GM23338 (cell line): Measurements from ENCODE around the gene TUBD1.
"Not testable (repeated sequence)": the region's sequence is repeated elsewhere in the genome, so short reads cannot be mapped to it uniquely, and the experiment has no call there.

Experiments used
- CREB1 ChIP-seq: fragments of 250-450 bp; sonication (Bioruptor Pico); IDR thresholded peaks from 2 replicates; pipeline ENCODE4 v1.5.0; 2020; ENCODE audit warnings: low read depth, mild to moderate bottlenecking, moderate library complexity
- EZH2 ChIP-seq: fragments of 200-600 bp; sonication (generic); IDR thresholded peaks from one replicate; pipeline ENCODE4 v1.8.0; 2017; ENCODE audit warnings: antibody characterized with exemption, mild to moderate bottlenecking, low read depth; ENCODE audit not compliant: unreplicated experiment
- EZH2phosphoT487 ChIP-seq: fragments of 200-600 bp; sonication (generic); IDR thresholded peaks from one replicate; pipeline ENCODE4 v1.8.1; 2018; ENCODE audit warnings: antibody characterized with exemption; ENCODE audit not compliant: unreplicated experiment
- JUNB ChIP-seq: IDR thresholded peaks from one replicate; pipeline ENCODE4 v1.6.1; 2016; ENCODE audit warnings: antibody characterized with exemption; ENCODE audit not compliant: unreplicated experiment
- NANOG ChIP-seq: IDR thresholded peaks from 2 replicates; pipeline ENCODE4 v1.6.1; 2016; ENCODE audit warnings: antibody characterized with exemption, borderline replicate concordance
- POLR2AphosphoS5 ChIP-seq: IDR thresholded peaks from 2 replicates; pipeline ENCODE4 v1.6.1; 2016; ENCODE audit warnings: antibody characterized with exemption, low read depth
- STAT1 ChIP-seq: IDR thresholded peaks from one replicate; pipeline ENCODE4 v1.6.1; 2016; ENCODE audit warnings: antibody characterized with exemption; ENCODE audit not compliant: unreplicated experiment
- ZNF114 ChIP-seq: fragments of 250-450 bp; sonication (Bioruptor Pico); IDR thresholded peaks from 2 replicates; pipeline ENCODE4 v1.5.0; 2020; ENCODE audit warnings: mild to moderate bottlenecking, moderate library complexity
- ZNF331 ChIP-seq: fragments of 250-450 bp; sonication (Bioruptor Pico); IDR thresholded peaks from 2 replicates; pipeline ENCODE4 v1.5.0; 2020; ENCODE audit warnings: low read depth, mild to moderate bottlenecking, moderate library complexity
- TF ChIP-seq, protein P1 (sequence below), 2 experiments: fragments of 200-600 bp in 1 of 2; sonication (generic) in 1 of 2; conservative IDR thresholded peaks; 2 replicates each; pipeline versions ENCODE4 v1.5.1 to v1.6.1; 2016 to 2017; ENCODE audit warnings: antibody characterized with exemption in 2 of 2, low read depth in 2 of 2, mild to moderate bottlenecking in 2 of 2, moderate library complexity in 1 of 2
- TF ChIP-seq, protein P2 (sequence below): IDR thresholded peaks from one replicate; pipeline ENCODE4 v1.6.1; 2018; ENCODE audit warnings: antibody characterized with exemption; ENCODE audit not compliant: unreplicated experiment
- TF ChIP-seq, protein P3 (sequence below): IDR thresholded peaks from 2 replicates; pipeline ENCODE4 v1.6.1; 2016; ENCODE audit warnings: antibody characterized with exemption
- TF ChIP-seq, protein P4 (sequence below): fragments of 250-450 bp; sonication (Bioruptor Pico); IDR thresholded peaks from 2 replicates; pipeline ENCODE4 v1.5.0; 2020; ENCODE audit warnings: mild to moderate bottlenecking, moderate library complexity

DNA sequence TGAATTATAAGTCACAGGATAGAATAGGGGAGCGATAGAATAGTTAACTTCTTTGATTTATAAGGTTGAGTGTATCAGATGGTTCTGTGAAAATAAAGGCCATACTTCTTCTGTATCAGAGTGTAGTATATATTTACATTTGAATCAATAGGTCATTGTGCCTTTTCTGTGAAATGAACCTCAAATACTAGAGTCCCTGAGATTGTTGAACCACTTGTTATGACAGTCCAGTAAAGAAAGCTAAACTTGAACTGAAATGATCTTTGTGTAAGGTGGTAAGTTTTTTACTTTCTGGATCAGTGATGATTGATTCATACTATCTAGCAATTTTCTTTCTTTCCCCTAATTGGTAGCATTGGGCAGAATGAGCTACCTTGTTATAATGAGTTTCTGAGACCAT, 40.6 kb upstream of the TUBD1 start:
- TF ChIP-seq, protein P1, sequence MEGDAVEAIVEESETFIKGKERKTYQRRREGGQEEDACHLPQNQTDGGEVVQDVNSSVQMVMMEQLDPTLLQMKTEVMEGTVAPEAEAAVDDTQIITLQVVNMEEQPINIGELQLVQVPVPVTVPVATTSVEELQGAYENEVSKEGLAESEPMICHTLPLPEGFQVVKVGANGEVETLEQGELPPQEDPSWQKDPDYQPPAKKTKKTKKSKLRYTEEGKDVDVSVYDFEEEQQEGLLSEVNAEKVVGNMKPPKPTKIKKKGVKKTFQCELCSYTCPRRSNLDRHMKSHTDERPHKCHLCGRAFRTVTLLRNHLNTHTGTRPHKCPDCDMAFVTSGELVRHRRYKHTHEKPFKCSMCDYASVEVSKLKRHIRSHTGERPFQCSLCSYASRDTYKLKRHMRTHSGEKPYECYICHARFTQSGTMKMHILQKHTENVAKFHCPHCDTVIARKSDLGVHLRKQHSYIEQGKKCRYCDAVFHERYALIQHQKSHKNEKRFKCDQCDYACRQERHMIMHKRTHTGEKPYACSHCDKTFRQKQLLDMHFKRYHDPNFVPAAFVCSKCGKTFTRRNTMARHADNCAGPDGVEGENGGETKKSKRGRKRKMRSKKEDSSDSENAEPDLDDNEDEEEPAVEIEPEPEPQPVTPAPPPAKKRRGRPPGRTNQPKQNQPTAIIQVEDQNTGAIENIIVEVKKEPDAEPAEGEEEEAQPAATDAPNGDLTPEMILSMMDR (conservative IDR thresholded peaks at IDR 0.05; ENCODE audit: low read depth in 2 of 2): not testable (repeated sequence)
- TF ChIP-seq, protein P2, sequence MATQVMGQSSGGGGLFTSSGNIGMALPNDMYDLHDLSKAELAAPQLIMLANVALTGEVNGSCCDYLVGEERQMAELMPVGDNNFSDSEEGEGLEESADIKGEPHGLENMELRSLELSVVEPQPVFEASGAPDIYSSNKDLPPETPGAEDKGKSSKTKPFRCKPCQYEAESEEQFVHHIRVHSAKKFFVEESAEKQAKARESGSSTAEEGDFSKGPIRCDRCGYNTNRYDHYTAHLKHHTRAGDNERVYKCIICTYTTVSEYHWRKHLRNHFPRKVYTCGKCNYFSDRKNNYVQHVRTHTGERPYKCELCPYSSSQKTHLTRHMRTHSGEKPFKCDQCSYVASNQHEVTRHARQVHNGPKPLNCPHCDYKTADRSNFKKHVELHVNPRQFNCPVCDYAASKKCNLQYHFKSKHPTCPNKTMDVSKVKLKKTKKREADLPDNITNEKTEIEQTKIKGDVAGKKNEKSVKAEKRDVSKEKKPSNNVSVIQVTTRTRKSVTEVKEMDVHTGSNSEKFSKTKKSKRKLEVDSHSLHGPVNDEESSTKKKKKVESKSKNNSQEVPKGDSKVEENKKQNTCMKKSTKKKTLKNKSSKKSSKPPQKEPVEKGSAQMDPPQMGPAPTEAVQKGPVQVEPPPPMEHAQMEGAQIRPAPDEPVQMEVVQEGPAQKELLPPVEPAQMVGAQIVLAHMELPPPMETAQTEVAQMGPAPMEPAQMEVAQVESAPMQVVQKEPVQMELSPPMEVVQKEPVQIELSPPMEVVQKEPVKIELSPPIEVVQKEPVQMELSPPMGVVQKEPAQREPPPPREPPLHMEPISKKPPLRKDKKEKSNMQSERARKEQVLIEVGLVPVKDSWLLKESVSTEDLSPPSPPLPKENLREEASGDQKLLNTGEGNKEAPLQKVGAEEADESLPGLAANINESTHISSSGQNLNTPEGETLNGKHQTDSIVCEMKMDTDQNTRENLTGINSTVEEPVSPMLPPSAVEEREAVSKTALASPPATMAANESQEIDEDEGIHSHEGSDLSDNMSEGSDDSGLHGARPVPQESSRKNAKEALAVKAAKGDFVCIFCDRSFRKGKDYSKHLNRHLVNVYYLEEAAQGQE: not testable (repeated sequence)
- not testable (repeated sequence) for TF ChIP-seq JUNB; STAT1; POLR2AphosphoS5; EZH2phosphoT487; CREB1 (CRISPR knock-in tag); ZNF331 (CRISPR knock-in tag); EZH2; ZNF114 (CRISPR knock-in tag); NANOG
- TF ChIP-seq, protein P3, sequence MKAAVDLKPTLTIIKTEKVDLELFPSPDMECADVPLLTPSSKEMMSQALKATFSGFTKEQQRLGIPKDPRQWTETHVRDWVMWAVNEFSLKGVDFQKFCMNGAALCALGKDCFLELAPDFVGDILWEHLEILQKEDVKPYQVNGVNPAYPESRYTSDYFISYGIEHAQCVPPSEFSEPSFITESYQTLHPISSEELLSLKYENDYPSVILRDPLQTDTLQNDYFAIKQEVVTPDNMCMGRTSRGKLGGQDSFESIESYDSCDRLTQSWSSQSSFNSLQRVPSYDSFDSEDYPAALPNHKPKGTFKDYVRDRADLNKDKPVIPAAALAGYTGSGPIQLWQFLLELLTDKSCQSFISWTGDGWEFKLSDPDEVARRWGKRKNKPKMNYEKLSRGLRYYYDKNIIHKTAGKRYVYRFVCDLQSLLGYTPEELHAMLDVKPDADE: not testable (repeated sequence)
- TF ChIP-seq, protein P4, sequence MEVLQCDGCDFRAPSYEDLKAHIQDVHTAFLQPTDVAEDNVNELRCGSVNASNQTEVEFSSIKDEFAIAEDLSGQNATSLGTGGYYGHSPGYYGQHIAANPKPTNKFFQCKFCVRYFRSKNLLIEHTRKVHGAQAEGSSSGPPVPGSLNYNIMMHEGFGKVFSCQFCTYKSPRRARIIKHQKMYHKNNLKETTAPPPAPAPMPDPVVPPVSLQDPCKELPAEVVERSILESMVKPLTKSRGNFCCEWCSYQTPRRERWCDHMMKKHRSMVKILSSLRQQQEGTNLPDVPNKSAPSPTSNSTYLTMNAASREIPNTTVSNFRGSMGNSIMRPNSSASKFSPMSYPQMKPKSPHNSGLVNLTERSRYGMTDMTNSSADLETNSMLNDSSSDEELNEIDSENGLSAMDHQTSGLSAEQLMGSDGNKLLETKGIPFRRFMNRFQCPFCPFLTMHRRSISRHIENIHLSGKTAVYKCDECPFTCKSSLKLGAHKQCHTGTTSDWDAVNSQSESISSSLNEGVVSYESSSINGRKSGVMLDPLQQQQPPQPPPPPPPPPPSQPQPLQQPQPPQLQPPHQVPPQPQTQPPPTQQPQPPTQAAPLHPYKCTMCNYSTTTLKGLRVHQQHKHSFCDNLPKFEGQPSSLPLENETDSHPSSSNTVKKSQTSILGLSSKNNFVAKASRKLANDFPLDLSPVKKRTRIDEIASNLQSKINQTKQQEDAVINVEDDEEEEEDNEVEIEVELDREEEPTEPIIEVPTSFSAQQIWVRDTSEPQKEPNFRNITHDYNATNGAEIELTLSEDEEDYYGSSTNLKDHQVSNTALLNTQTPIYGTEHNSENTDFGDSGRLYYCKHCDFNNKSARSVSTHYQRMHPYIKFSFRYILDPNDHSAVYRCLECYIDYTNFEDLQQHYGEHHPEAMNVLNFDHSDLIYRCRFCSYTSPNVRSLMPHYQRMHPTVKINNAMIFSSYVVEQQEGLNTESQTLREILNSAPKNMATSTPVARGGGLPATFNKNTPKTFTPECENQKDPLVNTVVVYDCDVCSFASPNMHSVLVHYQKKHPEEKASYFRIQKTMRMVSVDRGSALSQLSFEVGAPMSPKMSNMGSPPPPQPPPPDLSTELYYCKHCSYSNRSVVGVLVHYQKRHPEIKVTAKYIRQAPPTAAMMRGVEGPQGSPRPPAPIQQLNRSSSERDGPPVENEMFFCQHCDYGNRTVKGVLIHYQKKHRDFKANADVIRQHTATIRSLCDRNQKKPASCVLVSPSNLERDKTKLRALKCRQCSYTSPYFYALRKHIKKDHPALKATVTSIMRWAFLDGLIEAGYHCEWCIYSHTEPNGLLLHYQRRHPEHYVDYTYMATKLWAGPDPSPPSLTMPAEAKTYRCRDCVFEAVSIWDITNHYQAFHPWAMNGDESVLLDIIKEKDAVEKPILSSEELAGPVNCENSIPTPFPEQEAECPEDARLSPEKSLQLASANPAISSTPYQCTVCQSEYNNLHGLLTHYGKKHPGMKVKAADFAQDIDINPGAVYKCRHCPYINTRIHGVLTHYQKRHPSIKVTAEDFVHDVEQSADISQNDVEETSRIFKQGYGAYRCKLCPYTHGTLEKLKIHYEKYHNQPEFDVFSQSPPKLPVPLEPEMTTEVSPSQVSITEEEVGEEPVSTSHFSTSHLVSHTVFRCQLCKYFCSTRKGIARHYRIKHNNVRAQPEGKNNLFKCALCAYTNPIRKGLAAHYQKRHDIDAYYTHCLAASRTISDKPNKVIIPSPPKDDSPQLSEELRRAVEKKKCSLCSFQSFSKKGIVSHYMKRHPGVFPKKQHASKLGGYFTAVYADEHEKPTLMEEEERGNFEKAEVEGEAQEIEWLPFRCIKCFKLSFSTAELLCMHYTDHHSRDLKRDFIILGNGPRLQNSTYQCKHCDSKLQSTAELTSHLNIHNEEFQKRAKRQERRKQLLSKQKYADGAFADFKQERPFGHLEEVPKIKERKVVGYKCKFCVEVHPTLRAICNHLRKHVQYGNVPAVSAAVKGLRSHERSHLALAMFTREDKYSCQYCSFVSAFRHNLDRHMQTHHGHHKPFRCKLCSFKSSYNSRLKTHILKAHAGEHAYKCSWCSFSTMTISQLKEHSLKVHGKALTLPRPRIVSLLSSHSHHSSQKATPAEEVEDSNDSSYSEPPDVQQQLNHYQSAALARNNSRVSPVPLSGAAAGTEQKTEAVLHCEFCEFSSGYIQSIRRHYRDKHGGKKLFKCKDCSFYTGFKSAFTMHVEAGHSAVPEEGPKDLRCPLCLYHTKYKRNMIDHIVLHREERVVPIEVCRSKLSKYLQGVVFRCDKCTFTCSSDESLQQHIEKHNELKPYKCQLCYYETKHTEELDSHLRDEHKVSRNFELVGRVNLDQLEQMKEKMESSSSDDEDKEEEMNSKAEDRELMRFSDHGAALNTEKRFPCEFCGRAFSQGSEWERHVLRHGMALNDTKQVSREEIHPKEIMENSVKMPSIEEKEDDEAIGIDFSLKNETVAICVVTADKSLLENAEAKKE (CRISPR knock-in tag): not testable (repeated sequence)
